ENCODE results near the gene RBMY1J.

DNA sequence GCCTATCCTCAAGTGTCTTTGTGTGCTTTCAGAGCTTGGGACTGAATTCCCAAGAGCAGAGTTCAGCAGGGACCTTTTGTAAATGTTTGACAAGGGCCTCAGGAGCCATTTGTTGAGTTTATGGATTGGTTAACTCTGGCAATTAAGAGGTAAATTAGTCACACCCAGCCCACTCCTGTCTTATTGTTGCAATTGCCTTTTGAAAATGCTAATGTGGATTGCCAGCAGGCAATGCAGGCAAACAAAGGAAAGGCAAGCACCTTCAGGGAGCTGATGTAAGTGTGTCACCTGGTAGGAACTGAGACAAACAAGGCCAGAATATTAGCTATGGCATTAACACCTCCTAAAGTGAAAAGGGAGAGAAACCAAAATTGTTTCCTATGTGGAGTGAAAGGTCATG, 29.7 kb upstream of the RBMY1J start:
- no peak for TF ChIP-seq POLR2A (IDR thresholded peaks at IDR 0.05; ENCODE audit: low read length)
- TF ChIP-seq GATA1 (IDR thresholded peaks at IDR 0.05; ENCODE audit: low read depth, low read length) = no peak

Measured in erythroblast (primary cell).